ENCODE results near the gene RNF167. TPM values are rescaled to one million over a fixed set of nuclear protein-coding genes. Genes with fewer than 3 reads are reported as not detected.
A peak's percentile ranks its signal among the peaks of the same experiment; 100 is the strongest.
"Not testable (repeated sequence)": the region's sequence is repeated elsewhere in the genome, so short reads cannot be mapped to it uniquely, and the experiment has no call there.

RNF167 gene
- total RNA-seq, 1 donor from 2014 or later, result 10.3 TPM

DNA sequence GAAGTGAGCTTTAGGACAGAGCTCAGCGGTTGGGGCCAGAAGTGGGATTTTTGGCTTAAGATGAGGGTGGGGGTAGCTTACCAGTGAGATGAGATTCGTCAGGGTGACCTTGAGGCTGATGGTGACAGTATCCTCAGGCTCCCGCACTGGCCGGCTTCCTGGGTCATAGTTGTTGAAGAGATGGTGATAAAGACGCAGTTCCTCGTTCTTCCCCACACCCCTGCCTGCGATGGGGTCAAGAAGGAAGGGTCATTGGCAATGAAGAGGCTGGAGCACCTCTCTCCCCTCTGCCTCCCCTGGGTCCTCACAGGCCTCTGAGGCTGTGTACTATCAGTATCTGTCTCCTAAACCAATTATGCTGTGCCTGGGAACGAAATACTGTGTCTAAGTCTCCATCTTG, 37.5 kb upstream of the RNF167 start:
- no peak for DNase-seq

- DNase-seq, result peak; percentile 17
These were observed 36.8 kb upstream of the RNF167 start, which contains the start of gene CHRNE for GRCh38 chr17:4903051-4903818. TSS of gene CHRNE (minus strand) at chr17:4903098. CDS start at chr17:4903063, 35 bp downstream.

DNA sequence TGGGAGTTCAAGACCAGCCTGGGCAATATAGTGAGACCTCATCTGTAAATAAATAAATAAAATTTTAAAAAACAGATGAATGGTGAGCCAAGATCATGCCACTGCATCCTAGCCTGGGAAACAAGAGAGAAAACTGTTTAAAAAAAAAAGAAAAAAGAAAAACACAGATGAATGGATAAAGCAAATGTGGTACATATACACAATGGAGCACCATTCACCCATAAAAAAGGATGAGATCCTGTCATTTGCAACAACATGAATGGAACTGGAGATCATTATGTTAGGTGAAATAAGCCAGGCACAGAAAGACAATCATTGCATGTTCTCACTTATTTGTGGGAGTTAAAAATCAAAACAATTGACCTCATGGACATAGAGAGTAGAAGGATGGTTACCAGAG, 33.4 kb upstream of the RNF167 start:
- DNase-seq, result not testable (repeated sequence)

GRCh38 chr17:4908301-4908700, 31.8 kb upstream of the RNF167 start:
- no peak for DNase-seq

DNA sequence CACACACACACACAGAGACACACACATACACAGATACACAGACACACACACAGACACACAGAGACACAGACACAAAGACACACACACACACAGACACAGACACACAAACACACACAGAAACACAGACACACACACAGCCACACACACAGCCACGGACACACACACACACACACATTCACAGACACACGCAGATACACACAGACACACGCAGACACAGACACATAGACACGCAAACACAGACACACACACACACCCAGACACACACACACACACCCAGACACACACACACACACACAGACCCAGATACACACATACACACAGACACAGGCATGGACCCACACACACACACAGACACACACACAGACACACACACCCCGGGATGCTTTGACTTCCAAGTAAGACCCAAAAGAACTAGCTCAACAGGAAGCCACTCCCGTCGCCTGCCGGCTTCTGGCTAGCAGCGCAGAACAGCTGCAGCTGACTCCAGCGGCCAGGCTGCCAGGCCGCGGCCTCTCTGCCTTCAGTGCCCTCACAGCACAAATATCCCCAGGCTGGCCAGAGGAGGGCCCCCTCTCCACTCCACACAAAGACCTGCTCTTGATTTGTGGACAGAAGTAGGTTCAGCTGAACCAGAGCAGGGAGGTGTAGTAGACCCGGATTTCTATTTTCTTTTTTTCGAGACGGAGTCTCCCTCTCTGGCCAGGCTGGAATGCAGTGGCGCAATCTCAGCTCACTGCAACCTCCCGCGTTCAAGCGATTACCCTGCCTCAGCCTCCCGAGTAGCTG, 31.2 kb upstream of the RNF167 start:
- DNase-seq, result peak; percentile 79

- DNase-seq, result no peak
These were observed 26.1 kb upstream of the RNF167 start for GRCh38 chr17:4913994-4914393.

- DNase-seq, result not testable (repeated sequence)
These were observed 25.5 kb upstream of the RNF167 start for GRCh38 chr17:4914551-4914950.

GRCh38 chr17:4919511-4920047, 20.5 kb upstream of the RNF167 start:
- no peak for DNase-seq

DNA sequence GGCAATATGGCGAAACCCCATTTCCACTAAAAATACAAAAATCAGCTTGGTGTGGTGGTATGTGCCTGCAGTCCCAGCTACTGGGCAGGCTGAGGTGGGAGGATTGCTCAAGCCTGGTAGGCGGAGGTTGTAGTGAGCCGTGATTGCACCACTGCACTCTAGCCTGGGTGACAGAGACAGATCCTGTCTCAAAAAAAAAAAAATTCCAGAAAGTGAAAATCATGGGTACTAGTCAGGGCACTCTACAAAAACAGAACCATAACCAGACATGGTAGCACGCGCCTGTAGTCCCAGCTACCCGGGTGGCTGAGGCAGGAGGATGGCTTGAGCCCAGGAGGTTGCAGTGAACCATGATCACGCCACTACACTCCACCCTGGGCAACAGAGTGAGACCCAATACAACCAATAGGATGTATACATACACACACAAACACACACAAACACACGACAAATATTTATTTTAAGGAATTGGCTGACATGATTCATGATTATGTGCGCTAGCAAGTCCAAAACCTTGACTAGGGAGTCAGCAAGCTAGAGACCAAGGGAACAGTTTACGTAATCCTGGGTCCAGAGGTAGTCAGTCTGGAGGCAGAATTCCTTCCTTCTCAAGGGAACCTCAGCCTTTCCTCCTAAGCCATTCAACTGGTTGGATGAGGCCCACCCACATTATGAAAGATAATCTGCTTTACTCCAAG, 19.6 kb upstream of the RNF167 start:
- DNase-seq, result no peak

- no peak for DNase-seq
These were observed 18.7 kb upstream of the RNF167 start for GRCh38 chr17:4921320-4921719.

- DNase-seq, result not testable (repeated sequence)
These were observed 13.3 kb upstream of the RNF167 start for GRCh38 chr17:4926577-4927335.

DNA sequence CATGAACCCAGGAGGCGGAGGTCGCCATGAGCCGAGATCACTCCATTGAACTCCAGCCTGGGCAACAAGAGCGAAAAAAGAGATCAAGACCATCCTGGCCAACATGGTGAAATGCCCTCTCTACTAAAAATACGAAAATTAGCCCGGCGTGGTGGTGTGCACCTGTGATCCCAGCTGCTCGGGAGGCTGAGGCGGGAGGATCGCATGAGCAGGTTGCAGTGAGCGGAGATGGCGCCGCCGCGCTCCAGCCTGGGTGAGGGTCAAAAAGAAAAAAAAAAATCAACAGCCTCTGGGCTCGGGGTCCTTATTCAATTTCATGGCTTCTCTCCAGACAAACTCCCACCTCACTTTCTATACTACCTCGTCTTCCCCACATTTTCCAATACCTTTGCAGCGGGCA, 11.2 kb upstream of the RNF167 start:
- DNase-seq, result no peak

- DNase-seq, result no peak
These were observed 8.1 kb upstream of the RNF167 start, which contains the start of gene GP1BA for GRCh38 chr17:4931963-4932362. TSS of gene GP1BA (plus strand) at chr17:4932277. CDS start at chr17:4932605, 328 bp downstream.

- no peak for DNase-seq
These were observed 7.3 kb upstream of the RNF167 start for GRCh38 chr17:4932756-4933155.

- no peak for DNase-seq
These were observed 6.4 kb upstream of the RNF167 start for GRCh38 chr17:4933646-4934045.

DNA sequence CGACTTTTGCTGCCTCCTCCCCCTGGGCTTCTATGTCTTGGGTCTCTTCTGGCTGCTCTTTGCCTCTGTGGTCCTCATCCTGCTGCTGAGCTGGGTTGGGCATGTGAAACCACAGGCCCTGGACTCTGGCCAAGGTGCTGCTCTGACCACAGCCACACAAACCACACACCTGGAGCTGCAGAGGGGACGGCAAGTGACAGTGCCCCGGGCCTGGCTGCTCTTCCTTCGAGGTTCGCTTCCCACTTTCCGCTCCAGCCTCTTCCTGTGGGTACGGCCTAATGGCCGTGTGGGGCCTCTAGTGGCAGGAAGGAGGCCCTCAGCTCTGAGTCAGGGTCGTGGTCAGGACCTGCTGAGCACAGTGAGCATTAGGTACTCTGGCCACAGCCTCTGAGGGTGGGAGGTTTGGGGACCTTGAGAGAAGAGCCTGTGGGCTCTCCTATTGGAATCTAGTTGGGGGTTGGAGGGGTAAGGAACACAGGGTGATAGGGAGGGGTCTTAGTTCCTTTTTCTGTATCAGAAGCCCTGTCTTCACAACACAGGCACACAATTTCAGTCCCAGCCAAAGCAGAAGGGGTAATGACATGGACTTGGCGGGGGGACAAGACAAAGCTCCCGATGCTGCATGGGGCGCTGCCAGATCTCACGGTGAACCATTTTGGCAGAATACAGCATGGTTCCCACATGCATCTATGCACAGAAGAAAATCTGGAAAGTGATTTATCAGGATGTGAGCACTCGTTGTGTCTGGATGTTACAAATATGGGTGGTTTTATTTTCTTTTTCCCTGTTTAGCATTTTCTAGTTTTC, 5.7 kb upstream of the RNF167 start:
- no peak for DNase-seq

DNA sequence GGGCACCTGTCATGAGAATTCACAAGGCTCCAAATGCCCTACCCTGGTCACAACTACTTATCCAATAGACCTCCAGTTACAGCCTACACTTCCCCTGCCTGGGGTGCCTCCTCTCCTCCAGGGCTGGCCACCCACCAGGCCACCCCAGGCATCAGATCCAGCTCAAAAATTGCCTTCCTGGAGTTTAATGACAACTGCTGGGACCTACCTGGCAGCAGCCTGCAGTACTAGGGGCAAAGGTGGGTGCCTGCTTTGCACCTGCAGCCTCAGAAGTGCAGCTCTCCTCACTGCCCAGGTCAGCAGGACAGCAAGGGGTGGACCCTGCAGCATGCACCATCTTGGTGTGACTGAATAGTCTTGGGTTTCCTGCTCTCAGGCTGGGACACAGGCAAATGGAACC, 4.4 kb upstream of the RNF167 start:
- no peak for DNase-seq

GRCh38 chr17:4936436-4936835, 3.6 kb upstream of the RNF167 start:
- no peak for DNase-seq

DNA sequence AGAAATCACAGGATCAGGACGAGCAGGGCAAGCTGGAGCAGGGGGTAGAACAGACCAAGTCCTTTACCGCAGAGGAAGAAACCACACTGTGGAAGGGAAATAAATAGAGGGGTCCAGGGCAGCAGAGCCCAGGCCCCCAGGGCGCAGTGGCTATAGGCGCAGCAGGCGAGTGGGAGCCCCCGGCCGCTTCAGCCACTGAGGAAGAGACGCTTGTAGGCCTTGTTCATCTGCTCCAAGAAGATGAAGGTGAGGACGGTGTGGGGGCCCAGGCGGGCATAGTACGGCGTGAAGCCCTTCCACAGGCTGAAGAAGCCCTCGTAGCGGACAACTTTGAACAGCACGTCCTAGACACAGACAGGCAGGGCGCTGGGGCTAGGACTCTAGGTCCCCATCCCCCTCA, 2.5 kb upstream of the RNF167 start:
- no peak for DNase-seq

GRCh38 chr17:4938069-4938491, 2.0 kb upstream of the RNF167 start:
- DNase-seq, result no peak

Data from occipital lobe (tissue), 2 donors.